GM12874 (cell line): ENCODE measurements around the gene MCHR1.

Source experiments
- CTCF ChIP-seq: IDR thresholded peaks from 2 replicates; pipeline ENCODE4 v1.5.1; 2011; ENCODE audit warnings: low read depth, mild to moderate bottlenecking, control low read depth, low read length, moderate library complexity; ENCODE audit not compliant: insufficient read depth

MCHR1 gene

DNA sequence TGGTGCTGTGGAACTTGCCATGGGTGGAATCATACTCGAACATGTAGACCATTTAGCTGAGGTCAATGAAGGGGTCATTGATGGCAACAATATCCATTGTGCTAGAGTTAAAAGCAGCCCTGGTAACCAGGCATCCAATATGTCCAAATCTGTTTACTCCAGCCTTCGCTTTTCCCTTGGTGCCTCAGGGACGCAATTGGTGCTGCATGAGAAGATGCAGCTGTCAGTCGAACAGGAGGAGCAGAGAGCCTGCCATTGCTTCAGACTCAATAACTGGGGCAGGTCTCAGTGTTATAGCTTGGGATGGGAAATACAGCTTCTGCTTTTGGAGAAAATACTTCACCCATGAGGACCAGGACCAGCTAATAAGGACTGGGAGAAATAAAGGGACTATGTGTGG lies 5.0 kb upstream of the MCHR1 start:
- no peak for TF ChIP-seq CTCF

- TF ChIP-seq CTCF = no peak
Measured at GRCh38 chr22:40676644-40677043, 2.6 kb upstream of the MCHR1 start.

DNA sequence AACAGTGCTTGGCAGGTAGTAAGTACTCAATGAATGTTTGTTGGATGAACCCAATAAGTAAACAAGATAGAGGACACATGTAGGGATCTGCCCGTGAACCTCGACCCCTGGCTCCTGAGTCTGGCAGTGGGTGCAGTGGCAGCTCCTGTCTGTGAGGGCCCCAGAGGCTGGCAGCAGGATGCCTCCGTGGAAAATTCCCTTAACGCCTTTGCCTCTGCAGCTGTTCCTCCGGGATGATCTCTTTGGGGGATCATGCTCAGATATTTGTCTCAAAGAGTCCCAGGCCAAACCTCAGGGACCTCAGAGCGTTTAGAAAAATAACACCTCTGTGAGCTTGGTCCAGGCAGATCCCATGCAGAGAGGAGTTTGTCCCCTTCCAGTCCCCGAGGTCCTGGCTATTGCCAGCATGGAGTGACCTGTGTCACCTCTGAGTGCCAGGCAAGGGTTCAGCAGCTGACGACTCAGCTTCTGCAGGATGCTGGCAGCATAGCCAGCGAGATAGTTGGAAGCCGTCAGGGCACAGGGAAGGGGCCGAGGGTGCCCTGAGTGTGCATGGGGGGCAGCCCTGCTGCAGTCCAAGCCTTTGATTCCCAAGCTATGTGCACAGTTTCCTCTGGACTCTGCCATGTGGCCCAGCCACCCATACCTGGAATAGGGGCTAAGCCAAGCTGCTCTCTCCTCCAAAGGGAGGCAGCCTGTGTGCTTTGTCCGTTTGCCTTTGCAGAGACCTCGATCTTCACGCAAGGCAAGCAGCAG lies 613 bp upstream of the MCHR1 start:
- no peak for TF ChIP-seq CTCF

DNA sequence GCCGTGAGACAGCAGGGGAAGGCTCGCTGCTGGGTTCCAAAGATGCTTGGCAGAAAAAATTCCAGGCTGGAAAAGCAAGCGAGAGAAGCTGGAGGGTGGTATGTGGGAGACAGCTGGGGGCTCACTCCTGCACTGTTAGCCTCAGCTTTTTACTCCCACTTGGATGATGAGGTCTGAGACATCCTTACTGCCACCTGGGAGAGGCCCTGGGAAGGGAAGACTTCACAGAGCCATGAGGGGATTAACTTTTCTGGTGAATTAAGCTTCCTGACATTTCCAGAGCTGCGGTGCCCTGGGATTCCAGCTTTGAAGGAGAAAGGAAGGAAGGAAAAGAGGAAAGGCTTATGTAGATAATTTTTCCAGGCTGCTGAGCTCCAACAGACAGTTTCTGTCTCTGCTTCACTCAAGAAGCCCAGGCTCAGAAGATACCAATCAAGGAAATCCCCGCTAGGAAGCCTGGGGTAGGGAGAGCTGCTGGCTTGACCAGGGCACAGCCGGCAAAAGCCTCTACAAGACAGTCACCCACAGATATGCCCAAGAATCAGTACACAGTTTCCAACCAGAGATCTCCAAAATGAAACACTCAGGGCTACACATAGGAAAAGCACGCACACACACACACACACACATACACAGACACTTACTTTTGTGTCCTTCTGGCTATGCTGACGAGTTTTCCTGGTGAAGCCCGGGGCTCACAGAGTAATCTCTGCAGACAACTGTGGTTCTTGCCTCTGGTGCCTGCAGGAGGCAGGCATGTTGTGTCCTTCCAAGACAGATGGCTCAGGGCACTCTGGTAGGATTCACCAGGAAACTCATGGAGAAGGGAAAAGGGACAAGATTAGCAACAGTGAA lies 907 bp downstream of the MCHR1 start:
- no peak for TF ChIP-seq CTCF

GRCh38 chr22:40680819-40681183 lies 1.5 kb downstream of the MCHR1 start:
- TF ChIP-seq CTCF = no peak

GRCh38 chr22:40681451-40681850 lies 2.2 kb downstream of the MCHR1 start:
- TF ChIP-seq CTCF = no peak

GRCh38 chr22:40684728-40685127 lies 5.4 kb downstream of the MCHR1 start:
- TF ChIP-seq CTCF = no peak
